ENCODE data around the gene SEC22C. TPM values are rescaled to one million over a fixed set of nuclear protein-coding genes. Genes with fewer than 3 reads are reported as not detected.

Gene SEC22C
- total RNA-seq, 5 donors from 2014 or later (not counting 1 experiment from before 2014, with no cell fraction given), result 50.1 to 71.2 (median 53.6) TPM

DNA sequence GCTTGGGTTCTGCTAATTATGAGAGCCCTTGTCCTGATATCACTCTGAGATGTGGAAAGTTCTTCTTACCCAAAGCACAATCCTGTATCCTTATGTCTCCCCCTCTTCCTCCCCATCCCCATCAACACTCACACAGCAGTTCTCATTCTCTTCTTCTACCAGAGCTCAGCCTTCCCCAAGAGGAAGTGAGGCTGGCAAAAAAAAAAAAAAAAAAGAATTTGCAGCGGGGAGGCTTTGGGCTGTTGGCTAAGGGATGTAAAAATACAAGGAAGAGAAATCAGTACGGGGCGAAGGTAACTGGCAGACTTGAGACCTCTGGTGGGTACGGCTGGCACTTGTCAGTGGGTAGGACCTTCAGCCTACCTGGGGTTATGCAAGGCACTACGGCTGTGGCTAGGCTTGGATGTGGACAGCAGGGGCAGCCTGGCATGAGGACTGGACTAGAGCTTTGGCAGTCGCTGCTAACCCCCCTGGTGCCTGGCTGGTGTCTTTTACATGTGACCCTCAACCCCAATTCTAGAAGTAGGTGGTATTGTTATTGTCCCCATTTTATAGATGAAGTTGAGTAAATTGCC, 73.9 kb downstream of the SEC22C start:
- DNase-seq (peak in 1 of 35 experiments; percentile 21), ATAC-seq (replicated peaks in 1 of 4) (no peak)
- peak overlapping the region; percentile 81 to 91 for H3K27ac Mint-ChIP-seq
- CTCF ChIA-PET, result interaction anchor here in 1 of 2 donors (0.6 to 1.3 kb wide), 3 partner anchors 14 to 29 kb away, joined by 3 to 5 read pairs (median 3); no protein-coding TSS in a partner anchor
- H3K4me3 ChIP-seq (ENCODE audit: control insufficient read depth in 1 of 2, extremely low read depth in 1 of 2, low read length in 1 of 2), result no peak overlapping the region
- peaks cover 0 to 7% of the 10 kb centered on the region in 2 experiments for H3K27me3 ChIP-seq (replicated peaks in 1 of 2; ENCODE audit: control insufficient read depth in 2 of 2, extremely low read depth in 1 of 2, insufficient read depth in 2 of 2, low read length in 1 of 2)
- H3K4me3 Mint-ChIP-seq, result peak overlapping the region in 2 of 3 donors; percentile 13 to 67
- no peaks in the 10 kb centered on the region for H3K9me3 Mint-ChIP-seq
- H3K27ac ChIP-seq (ENCODE audit: low read length), result peak overlapping the region; percentile 18
- WGBS (ENCODE audit: insufficient coverage), result 25% methylated on average over 2 of the region's 6 CpGs
- H3K36me3 ChIP-seq (ENCODE audit: control insufficient read depth in 2 of 2, extremely low read depth in 1 of 2, insufficient read depth in 1 of 2, low read length in 1 of 2), result peaks cover 0 to 6% of the 10 kb centered on the region in 2 donors
- H3K27me3 Mint-ChIP-seq, result no peaks in the 10 kb centered on the region
- H3K4me1 ChIP-seq (ENCODE audit: control insufficient read depth in 1 of 2, extremely low read depth in 1 of 2, insufficient read depth in 2 of 2, low read length in 2 of 2), result peaks cover 25 to 77% of the 10 kb centered on the region in 2 experiments
- no peaks in the 10 kb centered on the region for H3K9me3 ChIP-seq
- POLR2A ChIA-PET, result interaction anchor here (0.6 kb wide), 3 partner anchors 15 to 83 kb away, joined by 3 to 4 read pairs (median 3); partner anchors contain the start of gene SS18L2 (in 1 of the 2)
- H3K36me3 Mint-ChIP-seq, result peaks cover 5% of the 10 kb centered on the region
- H3K4me1 Mint-ChIP-seq, result peaks cover 68 to 88% (median 80%) of the 10 kb centered on the region in 3 donors

- Histone ChIP-seq H3K36me3 (ENCODE audit: control insufficient read depth in 2 of 2, extremely low read depth in 1 of 2, insufficient read depth in 1 of 2, low read length in 1 of 2) (peaks cover 0 to under 1% of the 10 kb centered on the region in 2 donors), H3K9me3 (no peaks in the 10 kb centered on the region), H3K27ac (ENCODE audit: low read length) (peak overlapping the region; percentile 18), H3K4me3 (ENCODE audit: control insufficient read depth in 1 of 2, extremely low read depth in 1 of 2, low read length in 1 of 2) (peak overlapping the region in 1 of 2 donors; percentile 1), H3K27me3 (replicated peaks in 1 of 2; ENCODE audit: control insufficient read depth in 2 of 2, extremely low read depth in 1 of 2, insufficient read depth in 2 of 2, low read length in 1 of 2) (peaks cover 0 to 7% of the 10 kb centered on the region in 2 experiments), H3K4me1 (ENCODE audit: control insufficient read depth in 1 of 2, extremely low read depth in 1 of 2, insufficient read depth in 2 of 2, low read length in 2 of 2) (peaks cover 25 to 75% of the 10 kb centered on the region in 2 experiments)
- ATAC-seq (replicated peaks in 1 of 4) (peak in 1 of 4 experiments; percentile 7), DNase-seq (peak in 2 of 35 experiments; percentile 12 to 23)
- POLR2A ChIA-PET, result interaction anchor here (0.6 kb wide), 3 partner anchors 15 to 83 kb away, joined by 3 to 4 read pairs (median 3); partner anchors contain the start of gene SS18L2 (in 1 of the 2)
- peak overlapping the region; percentile 81 to 91 for H3K27ac Mint-ChIP-seq
- peak overlapping the region in 2 of 3 donors; percentile 14 to 67 for H3K4me3 Mint-ChIP-seq
- 44% methylated on average over 5 of the region's 7 CpGs for WGBS (ENCODE audit: insufficient coverage)
- H3K4me1 Mint-ChIP-seq, result peaks cover 68 to 90% (median 81%) of the 10 kb centered on the region in 3 donors
- no peaks in the 10 kb centered on the region for H3K9me3 Mint-ChIP-seq
- CTCF ChIA-PET, result interaction anchor here in 1 of 2 donors (0.6 to 1.3 kb wide), 3 partner anchors 13 to 29 kb away, joined by 3 to 5 read pairs (median 3); no protein-coding TSS in a partner anchor
- H3K36me3 Mint-ChIP-seq, result peaks cover 5% of the 10 kb centered on the region
- no peaks in the 10 kb centered on the region for H3K27me3 Mint-ChIP-seq
Measured at GRCh38 chr3:42507252-42507651, 74.5 kb downstream of the SEC22C start.

DNA sequence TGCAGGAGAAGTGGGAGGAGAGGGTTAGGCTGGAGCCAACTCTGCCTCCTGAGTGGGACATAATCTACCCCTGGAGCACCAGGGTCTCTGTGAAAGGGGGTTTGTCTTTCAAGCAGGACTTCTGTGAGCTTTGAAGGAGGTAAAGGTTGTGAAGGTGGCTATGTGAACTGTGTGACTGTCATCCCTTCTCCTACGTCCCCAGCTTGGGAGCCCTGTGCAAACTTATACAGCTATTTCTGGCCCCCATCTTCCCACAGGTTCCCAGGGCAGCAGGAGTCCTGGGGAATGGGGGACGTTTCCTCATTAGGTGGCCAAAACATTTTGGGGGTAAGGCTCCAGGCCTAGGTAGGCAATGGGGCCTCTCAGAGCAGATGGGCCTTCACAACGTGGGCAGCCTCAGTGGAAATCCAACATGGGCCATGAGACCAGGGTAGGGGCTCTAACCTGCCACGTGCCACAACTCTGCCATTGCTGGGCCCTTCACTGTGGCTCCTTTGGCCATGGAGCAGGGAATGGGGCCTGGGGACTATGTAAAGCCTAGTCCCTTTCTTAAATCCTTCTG, 75.8 kb downstream of the SEC22C start:
- ChIA-PET CTCF (no interaction called here), POLR2A (no interaction called here)
- DNase-seq, result peak in 2 of 35 experiments; percentile 12 to 16
- Mint-ChIP-seq H3K27ac (peak overlapping the region; percentile 81 to 91), H3K36me3 (peaks cover 5% of the 10 kb centered on the region), H3K4me3 (peak overlapping the region in 1 of 3 donors; percentile 67), H3K4me1 (peaks cover 69 to 91% (median 79%) of the 10 kb centered on the region in 3 donors), H3K27me3 (peaks cover under 1 to 7% of the 10 kb centered on the region in 2 donors), H3K9me3 (no peaks in the 10 kb centered on the region)
- Histone ChIP-seq H3K4me1 (ENCODE audit: control insufficient read depth in 1 of 2, extremely low read depth in 1 of 2, insufficient read depth in 2 of 2, low read length in 2 of 2) (peaks cover 25 to 80% of the 10 kb centered on the region in 2 experiments), H3K27ac (ENCODE audit: low read length) (peak overlapping the region; percentile 29), H3K27me3 (replicated peaks in 1 of 2; ENCODE audit: control insufficient read depth in 2 of 2, extremely low read depth in 1 of 2, insufficient read depth in 2 of 2, low read length in 1 of 2) (peaks cover 0 to 19% of the 10 kb centered on the region in 2 experiments), H3K4me3 (ENCODE audit: control insufficient read depth in 1 of 2, extremely low read depth in 1 of 2, low read length in 1 of 2) (no peak overlapping the region), H3K36me3 (ENCODE audit: control insufficient read depth in 2 of 2, extremely low read depth in 1 of 2, insufficient read depth in 1 of 2, low read length in 1 of 2) (no peaks in the 10 kb centered on the region), H3K9me3 (no peaks in the 10 kb centered on the region)
- WGBS (ENCODE audit: insufficient coverage), result 77% methylated on average over 2 of the region's 4 CpGs
- no peak for ATAC-seq (replicated peaks in 1 of 4)

- H3K27me3 Mint-ChIP-seq, result peaks cover 7 to 13% of the 10 kb centered on the region in 2 donors
Measured at GRCh38 chr3:42505128-42505848, 76.5 kb downstream of the SEC22C start.

GRCh38 chr3:42504334-42505127, 77.2 kb downstream of the SEC22C start:
- Mint-ChIP-seq H3K9me3 (no peaks in the 10 kb centered on the region), H3K36me3 (no peaks in the 10 kb centered on the region), H3K27me3 (peaks cover 8 to 18% of the 10 kb centered on the region in 2 donors), H3K4me1 (peaks cover 60 to 85% (median 72%) of the 10 kb centered on the region in 3 donors), H3K4me3 (peak overlapping the region; percentile 86 to 92 (median 86)), H3K27ac (peak overlapping the region; percentile 89 to 91)
- ChIA-PET POLR2A (interaction anchor here in 1 of 2 donors (0.5 kb wide), 1 partner anchor 870 kb away, joined by 3 read pairs; no protein-coding TSS in a partner anchor), CTCF (interaction anchor here (0.7 to 4.2 kb wide), 2 partner anchors 32 to 46 kb away, joined by 9 to 25 read pairs; no protein-coding TSS in a partner anchor)
- Histone ChIP-seq H3K27me3 (replicated peaks in 1 of 2; ENCODE audit: control insufficient read depth in 2 of 2, extremely low read depth in 1 of 2, insufficient read depth in 2 of 2, low read length in 1 of 2) (peaks cover 0 to 33% of the 10 kb centered on the region in 2 experiments), H3K4me3 (ENCODE audit: control insufficient read depth in 1 of 2, extremely low read depth in 1 of 2, low read length in 1 of 2) (no peak overlapping the region), H3K27ac (ENCODE audit: low read length) (no peak overlapping the region), H3K4me1 (ENCODE audit: control insufficient read depth in 1 of 2, extremely low read depth in 1 of 2, insufficient read depth in 2 of 2, low read length in 2 of 2) (peaks cover 25 to 74% of the 10 kb centered on the region in 2 experiments), H3K9me3 (no peaks in the 10 kb centered on the region), H3K36me3 (ENCODE audit: control insufficient read depth in 2 of 2, extremely low read depth in 1 of 2, insufficient read depth in 1 of 2, low read length in 1 of 2) (no peaks in the 10 kb centered on the region)
- 84% methylated on average over 9 of the region's 10 CpGs for WGBS (ENCODE audit: insufficient coverage)
- no peak for ATAC-seq (replicated peaks in 1 of 4)
- peak in 1 of 35 experiments; percentile 14 for DNase-seq

More at GRCh38 chr3:42505128-42505848, 76.5 kb downstream of the SEC22C start:
- no peaks in the 10 kb centered on the region for H3K36me3 ChIP-seq (ENCODE audit: control insufficient read depth in 2 of 2, extremely low read depth in 1 of 2, insufficient read depth in 1 of 2, low read length in 1 of 2)
- no peaks in the 10 kb centered on the region for H3K9me3 ChIP-seq
- no peak overlapping the region for H3K4me3 ChIP-seq (ENCODE audit: control insufficient read depth in 1 of 2, extremely low read depth in 1 of 2, low read length in 1 of 2)
- peaks cover 0 to 26% of the 10 kb centered on the region in 2 experiments for H3K27me3 ChIP-seq (replicated peaks in 1 of 2; ENCODE audit: control insufficient read depth in 2 of 2, extremely low read depth in 1 of 2, insufficient read depth in 2 of 2, low read length in 1 of 2)
- peak overlapping the region; percentile 29 for H3K27ac ChIP-seq (ENCODE audit: low read length)
- ATAC-seq (replicated peaks in 1 of 4) (no peak), DNase-seq (peak in 2 of 35 experiments; percentile 3 to 15)
- Mint-ChIP-seq H3K4me3 (no peak overlapping the region), H3K36me3 (peaks cover 5% of the 10 kb centered on the region), H3K27ac (peak overlapping the region; percentile 76 to 91), H3K4me1 (peaks cover 66 to 93% (median 79%) of the 10 kb centered on the region in 3 donors), H3K9me3 (no peaks in the 10 kb centered on the region)
- ChIA-PET POLR2A (no interaction called here), CTCF (interaction anchor here in 1 of 2 donors (0.7 kb wide), 1 partner anchor 45 kb away, joined by 9 read pairs; no protein-coding TSS in a partner anchor)
- peaks cover 25 to 80% of the 10 kb centered on the region in 2 experiments for H3K4me1 ChIP-seq (ENCODE audit: control insufficient read depth in 1 of 2, extremely low read depth in 1 of 2, insufficient read depth in 2 of 2, low read length in 2 of 2)
- 94% methylated on average over 4 of the region's 6 CpGs for WGBS (ENCODE audit: insufficient coverage)

Measured in T-cell (primary cell).